ENCODE results near the gene MPL. TPM values are rescaled to one million over a fixed set of nuclear protein-coding genes. Genes with fewer than 3 reads are reported as not detected.
"Not testable (repeated sequence)": the region's sequence is repeated elsewhere in the genome, so short reads cannot be mapped to it uniquely, and the experiment has no call there.

MPL gene
- total RNA-seq, 1 donor from 2014 or later, result not detected

GRCh38 chr1:43395523-43395922, 57.9 kb downstream of the MPL start:
- H3K4me3 Mint-ChIP-seq, result no peak overlapping the region
- no peaks in the 10 kb centered on the region for H3K27me3 Mint-ChIP-seq
- DNase-seq, result no peak
- intact Hi-C loops (cut with micrococcal nuclease), result no loop called here
- no peak overlapping the region for H3K27ac Mint-ChIP-seq
- H3K4me1 Mint-ChIP-seq, result peaks cover 14% of the 10 kb centered on the region
- H3K36me3 Mint-ChIP-seq (ENCODE audit: low read depth), result peaks cover 19% of the 10 kb centered on the region
- no peaks in the 10 kb centered on the region for H3K9me3 Mint-ChIP-seq

GRCh38 chr1:43396059-43396458, 58.4 kb downstream of the MPL start:
- no peaks in the 10 kb centered on the region for H3K27me3 Mint-ChIP-seq
- no peaks in the 10 kb centered on the region for H3K9me3 Mint-ChIP-seq
- H3K4me3 Mint-ChIP-seq, result no peak overlapping the region
- intact Hi-C loops (cut with micrococcal nuclease), result no loop called here
- no peak overlapping the region for H3K27ac Mint-ChIP-seq
- no peak for DNase-seq
- H3K4me1 Mint-ChIP-seq, result peaks cover 9% of the 10 kb centered on the region
- H3K36me3 Mint-ChIP-seq (ENCODE audit: low read depth), result peaks cover 19% of the 10 kb centered on the region

DNA sequence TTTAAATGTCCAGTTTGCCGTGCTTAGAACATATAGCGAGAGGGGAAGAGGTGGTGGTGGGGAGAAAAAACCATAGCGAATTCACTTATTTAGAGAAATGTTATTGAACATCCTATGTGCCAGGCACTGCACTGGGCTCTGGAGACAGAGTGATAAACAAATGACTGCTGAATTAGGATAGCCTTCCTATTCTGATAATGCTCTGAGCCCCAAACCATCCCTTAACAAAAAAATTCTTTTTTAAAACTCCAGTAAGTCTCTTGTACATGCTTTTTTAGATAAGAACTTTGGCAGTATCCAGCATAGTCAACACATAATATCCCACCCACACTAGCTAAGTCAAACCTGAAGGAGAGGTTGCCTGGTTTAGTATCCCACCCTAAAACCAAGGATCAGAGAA, 60.6 kb downstream of the MPL start:
- Mint-ChIP-seq H3K27me3 (no peaks in the 10 kb centered on the region), H3K4me3 (no peak overlapping the region), H3K4me1 (no peaks in the 10 kb centered on the region), H3K27ac (no peak overlapping the region), H3K36me3 (ENCODE audit: low read depth) (peaks cover 20% of the 10 kb centered on the region), H3K9me3 (no peaks in the 10 kb centered on the region)
- intact Hi-C loops (cut with micrococcal nuclease), result no loop called here
- DNase-seq, result no peak

GRCh38 chr1:43400441-43400840, 62.8 kb downstream of the MPL start:
- H3K27me3 Mint-ChIP-seq; H3K4me1 Mint-ChIP-seq; intact Hi-C loops (cut with micrococcal nuclease); H3K4me3 Mint-ChIP-seq; H3K9me3 Mint-ChIP-seq; DNase-seq; H3K27ac Mint-ChIP-seq: not testable (repeated sequence)
- H3K36me3 Mint-ChIP-seq (ENCODE audit: low read depth), result peaks cover 33% of the 10 kb centered on the region

DNA sequence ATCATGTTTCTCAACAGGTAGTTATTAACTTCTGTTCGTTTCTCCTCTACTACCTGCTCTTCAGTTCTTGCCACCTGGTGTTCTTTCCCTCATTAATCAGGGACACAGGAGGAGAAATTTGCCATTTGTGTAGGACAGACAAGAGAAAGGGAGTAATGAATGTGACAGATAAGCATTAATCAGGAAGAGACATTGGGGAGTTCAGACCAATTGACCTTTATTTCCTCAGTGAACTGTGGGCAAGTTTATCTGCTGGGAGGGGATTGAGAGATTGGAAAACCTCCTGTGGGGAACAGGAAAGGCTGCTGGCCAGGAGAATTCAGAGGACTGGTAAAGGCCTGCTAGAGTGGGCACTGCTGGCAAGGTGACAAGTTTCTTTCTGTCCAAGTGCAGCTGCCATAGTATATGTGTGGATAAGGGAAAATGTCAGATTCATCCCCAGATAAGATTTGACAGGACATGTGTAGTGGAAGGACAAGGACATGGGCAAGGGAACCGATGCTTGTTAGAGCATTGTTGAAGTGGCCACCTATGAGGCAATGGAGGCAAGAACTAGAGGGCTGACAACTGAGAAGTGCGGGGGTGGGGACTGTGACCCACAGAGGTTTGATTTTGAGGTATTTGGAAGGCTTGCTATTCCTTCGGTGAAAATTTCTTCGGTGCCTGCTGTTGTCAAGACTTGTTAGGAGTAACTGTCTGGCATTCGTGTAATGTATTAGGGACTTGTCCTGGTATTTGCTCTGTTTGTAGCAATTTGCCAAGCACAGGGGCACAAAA, 64.7 kb downstream of the MPL start:
- no peaks in the 10 kb centered on the region for H3K9me3 Mint-ChIP-seq

More for the DNA sequence above, 64.7 kb downstream of the MPL start:
- Mint-ChIP-seq H3K27me3 (no peaks in the 10 kb centered on the region), H3K36me3 (ENCODE audit: low read depth) (peaks cover 41% of the 10 kb centered on the region), H3K27ac (no peak overlapping the region), H3K4me1 (no peaks in the 10 kb centered on the region), H3K4me3 (no peak overlapping the region)
- intact Hi-C loops (cut with micrococcal nuclease), result no loop called here
- no peak for DNase-seq

Other genes starting within 250 kb of the MPL start
- 134 and 135 TPM in 2 replicates for gene EBNA1BP2, start 165.5 kb upstream of the MPL start, total RNA-seq
- gene CFAP57, start 165.5 kb upstream of the MPL start, total RNA-seq, result 0.40 TPM in 1 of 2 replicates, not detected in the other
- not detected in 2 replicates for gene TMEM125, start 67.8 kb upstream of the MPL start, total RNA-seq
- gene C1orf210, start 52.2 kb upstream of the MPL start, total RNA-seq, result not detected in 2 replicates
- 0.23 and 0.40 TPM in 2 replicates for gene TIE1, start 36.8 kb upstream of the MPL start, total RNA-seq
- gene CDC20, start 21.2 kb downstream of the MPL start, total RNA-seq, result 84.3 and 86.9 TPM in 2 replicates
- gene ELOVL1, start 30.2 kb downstream of the MPL start, total RNA-seq, result 76.8 and 85.1 TPM in 2 replicates
- 39.6 and 45.1 TPM in 2 replicates for gene MED8, start 52.0 kb downstream of the MPL start, total RNA-seq
- gene SZT2, start 52.1 kb downstream of the MPL start, total RNA-seq, result 54.0 and 56.2 TPM in 2 replicates
- 14.8 and 15.1 TPM in 2 replicates for gene HYI, start 116.1 kb downstream of the MPL start, total RNA-seq
- gene PTPRF, start 193.1 kb downstream of the MPL start, total RNA-seq, result 2.1 and 2.7 TPM in 2 replicates

Measured in activated CD4-positive, alpha-beta T cell treated with anti-CD3 and anti-CD28 coated beads, Interleukin-2, amount 10 ng/mL, durations not matched to agents 24 days and 14 days (primary cell).